Peyer's patch (tissue), 4 donors: ENCODE results near the gene NCBP1. TPM values are rescaled to one million over a fixed set of nuclear protein-coding genes. Genes with fewer than 3 reads are reported as not detected.
"Not testable (repeated sequence)": the region's sequence is repeated elsewhere in the genome, so short reads cannot be mapped to it uniquely, and the experiment has no call there.

Experiments
- DNase-seq, 3 donors: peaks; one replicate each; pipeline ENCODE4 v3.0.0-alpha.2; 2017 to 2019
- H3K27ac ChIP-seq, 4 donors: fragments of 200-600 bp; sonication (generic); one replicate each; pipeline ENCODE4 v1.5.1; 2016 to 2019
- H3K27me3 ChIP-seq, 2 donors: fragments of 200-600 bp; sonication (generic); one replicate each; pipeline ENCODE4 v1.5.1; 2019
- H3K36me3 ChIP-seq, 3 donors: fragments of 200-600 bp; sonication (generic); one replicate each; pipeline ENCODE4 v1.5.1; 2016 to 2019
- H3K4me1 ChIP-seq, 4 donors: fragments of 200-600 bp; sonication (generic); one replicate each; pipeline ENCODE4 v1.5.1; 2016 to 2019
- H3K4me3 ChIP-seq, 4 donors: fragments of 200-600 bp; sonication (generic); 1 replicate in 3 of 4; 2 replicates in 1 of 4; pipeline ENCODE4 v1.5.1; 2016 to 2019; ENCODE audit warnings: mild to moderate bottlenecking in 1 of 4
- H3K9me3 ChIP-seq, 4 donors: fragments of 200-600 bp; sonication (generic); one replicate each; pipeline ENCODE4 v1.5.1; 2016 to 2019; ENCODE audit warnings: mild to moderate bottlenecking in 1 of 4
- POLR2A ChIP-seq, 2 donors: fragments of 450-650 bp; IDR thresholded peaks; one replicate each; pipeline ENCODE4 v1.5.1; 2017; ENCODE audit warnings: antibody characterized with exemption in 2 of 2, mild to moderate bottlenecking in 2 of 2, moderate library complexity in 2 of 2
- total RNA-seq, 4 donors: library from RNA; depleted of rRNA; stranded (reverse); fragments of >200 nt; gene quantifications; one replicate each; pipeline ENCODE4 v1.1.0, GENCODE V29; 2016
- TF ChIP-seq, protein P1 (sequence below), 6 experiments: fragments of 450-650 bp in 4 of 6; fragments of 200-600 bp in 2 of 6; sonication (generic) in 1 of 6; IDR thresholded peaks; one replicate each; pipeline ENCODE4 v1.5.1; 2017 to 2019; ENCODE audit warnings: antibody characterized with exemption in 6 of 6, mild to moderate bottlenecking in 3 of 6, moderate library complexity in 1 of 6

The NCBP1 gene
- total RNA-seq, 4 donors from 2014 or later, result 26.3 to 61.1 (median 28.1) TPM

DNA sequence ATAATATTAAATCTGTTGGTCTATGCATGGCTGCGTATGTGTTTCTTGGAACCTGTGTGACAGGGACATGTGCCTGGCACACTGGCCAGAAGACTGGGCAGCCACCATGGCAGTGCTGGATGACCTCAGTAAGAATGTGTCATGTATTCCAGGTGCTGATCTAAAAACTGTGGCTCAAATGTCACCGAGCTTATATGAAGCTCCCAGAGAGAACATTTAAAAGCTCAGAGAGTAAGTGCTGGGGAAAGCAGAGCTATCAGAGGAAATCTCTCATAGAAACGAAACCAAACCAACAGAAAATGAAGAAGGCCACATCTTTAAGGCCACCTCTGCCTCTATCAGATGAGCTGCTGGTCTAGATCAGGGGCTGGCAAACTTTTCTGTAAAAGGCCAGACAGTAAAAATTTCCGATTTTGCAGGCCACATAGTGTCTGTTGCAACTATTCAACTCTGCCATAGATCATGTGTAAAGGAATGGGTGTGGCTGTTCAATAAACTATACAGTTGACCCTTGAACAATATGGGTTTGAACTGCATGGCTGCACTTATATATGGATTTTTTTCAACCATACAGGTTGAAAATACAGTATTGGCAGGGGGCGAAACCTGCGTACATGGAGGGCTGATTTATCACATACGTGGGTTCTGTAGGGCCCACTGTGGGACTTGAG, 32.3 kb upstream of the NCBP1 start:
- H3K27ac ChIP-seq, result no peak overlapping the region
- peaks cover 0 to 59% (median 0%) of the 10 kb centered on the region in 3 donors for H3K36me3 ChIP-seq
- TF ChIP-seq, protein P1, sequence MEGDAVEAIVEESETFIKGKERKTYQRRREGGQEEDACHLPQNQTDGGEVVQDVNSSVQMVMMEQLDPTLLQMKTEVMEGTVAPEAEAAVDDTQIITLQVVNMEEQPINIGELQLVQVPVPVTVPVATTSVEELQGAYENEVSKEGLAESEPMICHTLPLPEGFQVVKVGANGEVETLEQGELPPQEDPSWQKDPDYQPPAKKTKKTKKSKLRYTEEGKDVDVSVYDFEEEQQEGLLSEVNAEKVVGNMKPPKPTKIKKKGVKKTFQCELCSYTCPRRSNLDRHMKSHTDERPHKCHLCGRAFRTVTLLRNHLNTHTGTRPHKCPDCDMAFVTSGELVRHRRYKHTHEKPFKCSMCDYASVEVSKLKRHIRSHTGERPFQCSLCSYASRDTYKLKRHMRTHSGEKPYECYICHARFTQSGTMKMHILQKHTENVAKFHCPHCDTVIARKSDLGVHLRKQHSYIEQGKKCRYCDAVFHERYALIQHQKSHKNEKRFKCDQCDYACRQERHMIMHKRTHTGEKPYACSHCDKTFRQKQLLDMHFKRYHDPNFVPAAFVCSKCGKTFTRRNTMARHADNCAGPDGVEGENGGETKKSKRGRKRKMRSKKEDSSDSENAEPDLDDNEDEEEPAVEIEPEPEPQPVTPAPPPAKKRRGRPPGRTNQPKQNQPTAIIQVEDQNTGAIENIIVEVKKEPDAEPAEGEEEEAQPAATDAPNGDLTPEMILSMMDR (IDR thresholded peaks at IDR 0.05), result no peak
- no peak for TF ChIP-seq POLR2A (IDR thresholded peaks at IDR 0.05)
- no peaks in the 10 kb centered on the region for H3K9me3 ChIP-seq
- H3K4me1 ChIP-seq, result peaks cover 0 to 6% (median 0%) of the 10 kb centered on the region in 4 donors
- no peaks in the 10 kb centered on the region for H3K27me3 ChIP-seq
- no peak for DNase-seq
- no peak overlapping the region for H3K4me3 ChIP-seq

GRCh38 chr9:97602430-97602829, 31.2 kb upstream of the NCBP1 start:
- Histone ChIP-seq H3K27ac (no peak overlapping the region), H3K4me3 (no peak overlapping the region), H3K36me3 (peaks cover 0 to 59% (median 0%) of the 10 kb centered on the region in 3 donors), H3K27me3 (no peaks in the 10 kb centered on the region), H3K9me3 (no peaks in the 10 kb centered on the region), H3K4me1 (peaks cover 0 to 6% (median 0%) of the 10 kb centered on the region in 4 donors)
- no peak for DNase-seq
- no peak for TF ChIP-seq POLR2A (IDR thresholded peaks at IDR 0.05)
- TF ChIP-seq, protein P1 (IDR thresholded peaks at IDR 0.05), result no peak

DNA sequence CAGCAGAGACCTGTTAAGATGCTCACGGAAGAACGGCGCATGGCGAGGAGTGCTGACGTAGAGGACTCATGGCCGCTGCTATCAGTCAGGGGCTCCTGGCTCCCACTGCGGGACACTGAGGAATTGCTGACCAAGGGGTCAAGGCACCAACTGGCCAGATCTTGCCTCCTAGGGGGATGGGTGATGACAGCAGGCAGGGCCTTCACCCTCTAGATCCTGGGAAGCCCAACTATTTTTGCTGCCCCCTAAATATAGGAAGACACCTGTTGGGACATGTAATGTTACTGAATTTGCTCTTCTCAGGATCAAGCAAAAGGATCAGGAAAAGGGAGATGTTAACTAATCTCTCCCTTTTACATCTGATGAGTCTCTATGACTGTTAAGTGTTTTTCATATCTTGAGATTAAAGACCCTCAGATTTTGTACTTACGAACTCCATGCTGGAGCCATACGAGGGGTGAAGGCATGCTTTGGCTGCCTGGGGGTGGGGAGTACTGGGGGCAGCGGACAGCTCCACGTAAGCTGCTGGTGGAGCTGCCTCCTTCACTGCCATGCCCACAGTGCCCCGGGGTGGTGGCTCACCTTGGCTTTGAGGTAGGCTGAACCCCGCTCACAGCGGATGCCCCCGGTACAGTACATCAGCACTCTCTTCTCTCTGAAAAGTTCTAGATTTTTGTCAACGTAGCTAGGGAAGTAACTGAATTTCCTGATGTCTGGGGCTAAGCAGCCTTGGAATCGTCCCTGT, 28.5 kb upstream of the NCBP1 start:
- Histone ChIP-seq H3K27me3 (no peaks in the 10 kb centered on the region), H3K4me3 (no peak overlapping the region), H3K4me1 (no peaks in the 10 kb centered on the region), H3K9me3 (no peaks in the 10 kb centered on the region), H3K36me3 (peaks cover 0 to 58% (median 0%) of the 10 kb centered on the region in 3 donors), H3K27ac (no peak overlapping the region)
- TF ChIP-seq, protein P1 (IDR thresholded peaks at IDR 0.05), result no peak
- TF ChIP-seq POLR2A (IDR thresholded peaks at IDR 0.05), result no peak
- no peak for DNase-seq

DNA sequence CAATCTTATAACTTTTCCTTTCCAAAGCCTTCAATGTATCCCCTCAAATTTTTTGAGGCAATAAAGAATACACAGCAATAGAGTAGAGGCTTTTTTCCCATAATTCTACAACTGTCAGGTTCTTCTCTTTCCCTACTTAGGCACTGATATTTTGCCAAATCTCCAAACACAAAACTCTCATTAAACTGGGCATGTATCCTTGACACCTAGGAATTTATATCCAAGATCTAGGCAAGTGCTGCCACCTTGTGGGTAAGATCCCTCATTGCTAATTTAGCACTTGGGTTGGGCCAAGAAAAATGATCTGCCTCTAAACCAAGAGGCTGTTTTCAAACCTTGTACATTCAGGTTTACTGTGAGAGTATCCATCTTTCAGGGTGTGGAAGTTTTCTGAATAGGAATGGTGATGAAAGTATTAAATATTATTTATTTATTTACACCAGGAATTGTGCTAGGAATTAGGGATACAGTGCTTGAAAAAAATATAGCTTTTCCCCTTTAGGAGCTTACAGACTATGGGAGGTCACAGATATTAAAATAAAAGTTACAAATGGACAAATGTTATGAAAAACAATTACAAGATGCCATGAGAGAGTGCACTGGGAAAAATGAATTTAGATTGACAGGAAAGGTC, 18.1 kb upstream of the NCBP1 start:
- H3K36me3 ChIP-seq, result peaks cover 0 to 29% (median 0%) of the 10 kb centered on the region in 3 donors
- DNase-seq, result peak in 2 of 3 donors; percentile 58 to 84
- H3K9me3 ChIP-seq, result no peaks in the 10 kb centered on the region
- no peak overlapping the region for H3K4me3 ChIP-seq
- no peak overlapping the region for H3K27ac ChIP-seq
- TF ChIP-seq, protein P1 (IDR thresholded peaks at IDR 0.05), result peak; percentile 57 to 88 (median 86)
- TF ChIP-seq POLR2A (IDR thresholded peaks at IDR 0.05), result no peak
- H3K4me1 ChIP-seq, result no peaks in the 10 kb centered on the region
- H3K27me3 ChIP-seq, result no peaks in the 10 kb centered on the region

GRCh38 chr9:97617939-97618416, 15.6 kb upstream of the NCBP1 start:
- Histone ChIP-seq H3K9me3 (no peaks in the 10 kb centered on the region), H3K36me3 (peaks cover 0 to 23% (median 0%) of the 10 kb centered on the region in 3 donors), H3K4me1 (no peaks in the 10 kb centered on the region), H3K27me3 (no peaks in the 10 kb centered on the region), H3K27ac (no peak overlapping the region), H3K4me3 (no peak overlapping the region)
- no peak for DNase-seq
- no peak for TF ChIP-seq POLR2A (IDR thresholded peaks at IDR 0.05)
- TF ChIP-seq, protein P1 (IDR thresholded peaks at IDR 0.05), result no peak

DNA sequence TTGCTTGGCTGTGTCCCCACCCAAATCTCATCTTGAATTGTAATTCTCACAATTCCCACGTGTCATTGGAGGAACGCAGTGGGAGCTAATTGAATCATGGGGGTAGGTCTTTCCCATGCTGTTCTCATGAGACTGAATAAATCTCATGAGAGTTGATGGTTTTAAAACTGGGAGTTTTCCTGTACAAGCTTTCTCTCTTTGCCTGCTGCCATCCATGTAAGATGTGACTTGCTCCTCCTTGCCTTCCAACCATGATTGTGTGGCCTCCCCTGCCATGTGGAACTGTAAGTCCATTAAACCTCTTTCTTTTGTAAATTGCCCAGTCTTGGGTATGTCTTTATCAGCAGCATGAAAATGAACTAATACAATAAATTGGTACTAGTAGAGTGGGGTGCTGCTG, 13.6 kb upstream of the NCBP1 start:
- not testable (repeated sequence) for H3K27ac ChIP-seq, DNase-seq, H3K4me1 ChIP-seq, H3K4me3 ChIP-seq, H3K9me3 ChIP-seq, H3K27me3 ChIP-seq
- H3K36me3 ChIP-seq, result peaks cover 0 to 29% (median 0%) of the 10 kb centered on the region in 3 donors

- H3K4me1 ChIP-seq, H3K27ac ChIP-seq, DNase-seq, H3K9me3 ChIP-seq, H3K4me3 ChIP-seq, H3K27me3 ChIP-seq: not testable (repeated sequence)
- peaks cover 0 to 28% (median 0%) of the 10 kb centered on the region in 3 donors for H3K36me3 ChIP-seq
These were observed 11.1 kb upstream of the NCBP1 start for GRCh38 chr9:97622483-97622882.
